ENCODE results near the gene HEXB. TPM values are rescaled to one million over a fixed set of nuclear protein-coding genes. Genes with fewer than 3 reads are reported as not detected.

HEXB gene
- total and polyA plus RNA-seq, 9 of the 15 experiments (the other 6 are each of a cell fraction or from before 2014, with no cell fraction given) = 22.9 to 158 (median 108) TPM

DNA sequence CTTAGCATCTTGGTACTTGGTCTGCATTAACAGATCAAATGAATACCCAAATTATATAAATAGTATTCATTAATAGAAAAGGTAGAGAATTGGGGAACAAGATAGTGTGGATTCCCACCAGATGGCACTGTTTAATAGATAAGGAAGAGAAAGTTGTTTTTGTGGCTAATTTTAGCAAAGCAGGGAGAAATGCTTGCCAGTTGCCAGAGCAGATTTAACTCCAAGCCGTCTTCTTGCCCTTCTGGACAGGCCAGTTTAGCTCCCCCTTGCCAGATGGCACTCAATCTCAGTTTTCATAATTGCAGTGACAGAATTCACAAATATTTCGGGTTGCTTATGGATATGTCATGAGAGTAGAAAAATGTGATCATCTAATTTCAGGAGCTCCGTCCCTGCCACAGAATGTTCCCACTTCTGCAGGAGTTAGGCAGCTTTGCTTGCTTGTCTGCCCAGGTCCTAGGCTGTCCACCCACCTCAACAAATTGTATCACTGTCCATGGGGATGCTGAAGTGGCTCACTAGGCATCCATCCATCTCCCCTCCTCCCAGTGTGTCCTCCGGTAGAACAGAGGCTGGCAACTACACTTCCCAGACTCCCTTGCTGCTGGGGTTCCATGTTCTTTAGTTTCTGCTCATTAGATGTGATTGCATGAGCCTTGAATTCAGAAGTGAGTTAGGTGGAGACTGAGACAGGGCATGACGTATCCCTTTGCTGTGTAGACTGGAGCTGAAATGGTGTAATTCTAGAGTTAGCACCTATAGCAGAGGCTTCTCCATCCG is 11.8 kb upstream of the HEXB start (continued):
- TF ChIP-seq, protein P1, sequence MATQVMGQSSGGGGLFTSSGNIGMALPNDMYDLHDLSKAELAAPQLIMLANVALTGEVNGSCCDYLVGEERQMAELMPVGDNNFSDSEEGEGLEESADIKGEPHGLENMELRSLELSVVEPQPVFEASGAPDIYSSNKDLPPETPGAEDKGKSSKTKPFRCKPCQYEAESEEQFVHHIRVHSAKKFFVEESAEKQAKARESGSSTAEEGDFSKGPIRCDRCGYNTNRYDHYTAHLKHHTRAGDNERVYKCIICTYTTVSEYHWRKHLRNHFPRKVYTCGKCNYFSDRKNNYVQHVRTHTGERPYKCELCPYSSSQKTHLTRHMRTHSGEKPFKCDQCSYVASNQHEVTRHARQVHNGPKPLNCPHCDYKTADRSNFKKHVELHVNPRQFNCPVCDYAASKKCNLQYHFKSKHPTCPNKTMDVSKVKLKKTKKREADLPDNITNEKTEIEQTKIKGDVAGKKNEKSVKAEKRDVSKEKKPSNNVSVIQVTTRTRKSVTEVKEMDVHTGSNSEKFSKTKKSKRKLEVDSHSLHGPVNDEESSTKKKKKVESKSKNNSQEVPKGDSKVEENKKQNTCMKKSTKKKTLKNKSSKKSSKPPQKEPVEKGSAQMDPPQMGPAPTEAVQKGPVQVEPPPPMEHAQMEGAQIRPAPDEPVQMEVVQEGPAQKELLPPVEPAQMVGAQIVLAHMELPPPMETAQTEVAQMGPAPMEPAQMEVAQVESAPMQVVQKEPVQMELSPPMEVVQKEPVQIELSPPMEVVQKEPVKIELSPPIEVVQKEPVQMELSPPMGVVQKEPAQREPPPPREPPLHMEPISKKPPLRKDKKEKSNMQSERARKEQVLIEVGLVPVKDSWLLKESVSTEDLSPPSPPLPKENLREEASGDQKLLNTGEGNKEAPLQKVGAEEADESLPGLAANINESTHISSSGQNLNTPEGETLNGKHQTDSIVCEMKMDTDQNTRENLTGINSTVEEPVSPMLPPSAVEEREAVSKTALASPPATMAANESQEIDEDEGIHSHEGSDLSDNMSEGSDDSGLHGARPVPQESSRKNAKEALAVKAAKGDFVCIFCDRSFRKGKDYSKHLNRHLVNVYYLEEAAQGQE (IDR thresholded peaks at IDR 0.05; ENCODE audit: borderline replicate concordance) = peak; percentile 65; the same call in 1 of the 2 replicates
- TF ChIP-seq, protein P1 (CRISPR knock-in tag; IDR thresholded peaks at IDR 0.05; ENCODE audit: low read depth) = no peak
- TF ChIP-seq NCOA1 (IDR thresholded peaks at IDR 0.05; ENCODE audit: low read depth) (no peak), ZNF778 (CRISPR knock-in tag; IDR thresholded peaks at IDR 0.05) (no peak), RAD21 (CRISPR knock-in tag; conservative IDR thresholded peaks at IDR 0.05 in 1 of 2, IDR thresholded peaks at IDR 0.05 in 1 of 2) (peak; percentile 64 to 74), MEF2D (tag; conservative IDR thresholded peaks at IDR 0.05; ENCODE audit: low read depth) (0 out of 2 replicates have a peak, but pooled peaks have one; percentile 52), ZNF146 (CRISPR knock-in tag; IDR thresholded peaks at IDR 0.05; ENCODE audit: unreplicated experiment) (no peak), ZNF707 (CRISPR knock-in tag; conservative IDR thresholded peaks at IDR 0.05) (no peak), RUNX1 (IDR thresholded peaks at IDR 0.05; ENCODE audit: low read depth) (no peak), ETV6 (IDR thresholded peaks at IDR 0.05; ENCODE audit: borderline replicate concordance in 1 of 2, low read depth in 2 of 2, low read length in 1 of 2) (no peak), ETV6 (CRISPR knock-in tag; IDR thresholded peaks at IDR 0.05; ENCODE audit: borderline replicate concordance) (no peak), ESRRA (IDR thresholded peaks at IDR 0.05; ENCODE audit: borderline replicate concordance, low read depth) (no peak), LCOR (CRISPR knock-in tag; IDR thresholded peaks at IDR 0.05) (no peak)
- TF ChIP-seq, protein P2, sequence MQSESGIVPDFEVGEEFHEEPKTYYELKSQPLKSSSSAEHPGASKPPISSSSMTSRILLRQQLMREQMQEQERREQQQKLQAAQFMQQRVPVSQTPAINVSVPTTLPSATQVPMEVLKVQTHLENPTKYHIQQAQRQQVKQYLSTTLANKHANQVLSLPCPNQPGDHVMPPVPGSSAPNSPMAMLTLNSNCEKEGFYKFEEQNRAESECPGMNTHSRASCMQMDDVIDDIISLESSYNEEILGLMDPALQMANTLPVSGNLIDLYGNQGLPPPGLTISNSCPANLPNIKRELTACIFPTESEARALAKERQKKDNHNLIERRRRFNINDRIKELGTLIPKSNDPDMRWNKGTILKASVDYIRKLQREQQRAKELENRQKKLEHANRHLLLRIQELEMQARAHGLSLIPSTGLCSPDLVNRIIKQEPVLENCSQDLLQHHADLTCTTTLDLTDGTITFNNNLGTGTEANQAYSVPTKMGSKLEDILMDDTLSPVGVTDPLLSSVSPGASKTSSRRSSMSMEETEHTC (IDR thresholded peaks at IDR 0.05) = no peak
- TF ChIP-seq, protein P3, sequence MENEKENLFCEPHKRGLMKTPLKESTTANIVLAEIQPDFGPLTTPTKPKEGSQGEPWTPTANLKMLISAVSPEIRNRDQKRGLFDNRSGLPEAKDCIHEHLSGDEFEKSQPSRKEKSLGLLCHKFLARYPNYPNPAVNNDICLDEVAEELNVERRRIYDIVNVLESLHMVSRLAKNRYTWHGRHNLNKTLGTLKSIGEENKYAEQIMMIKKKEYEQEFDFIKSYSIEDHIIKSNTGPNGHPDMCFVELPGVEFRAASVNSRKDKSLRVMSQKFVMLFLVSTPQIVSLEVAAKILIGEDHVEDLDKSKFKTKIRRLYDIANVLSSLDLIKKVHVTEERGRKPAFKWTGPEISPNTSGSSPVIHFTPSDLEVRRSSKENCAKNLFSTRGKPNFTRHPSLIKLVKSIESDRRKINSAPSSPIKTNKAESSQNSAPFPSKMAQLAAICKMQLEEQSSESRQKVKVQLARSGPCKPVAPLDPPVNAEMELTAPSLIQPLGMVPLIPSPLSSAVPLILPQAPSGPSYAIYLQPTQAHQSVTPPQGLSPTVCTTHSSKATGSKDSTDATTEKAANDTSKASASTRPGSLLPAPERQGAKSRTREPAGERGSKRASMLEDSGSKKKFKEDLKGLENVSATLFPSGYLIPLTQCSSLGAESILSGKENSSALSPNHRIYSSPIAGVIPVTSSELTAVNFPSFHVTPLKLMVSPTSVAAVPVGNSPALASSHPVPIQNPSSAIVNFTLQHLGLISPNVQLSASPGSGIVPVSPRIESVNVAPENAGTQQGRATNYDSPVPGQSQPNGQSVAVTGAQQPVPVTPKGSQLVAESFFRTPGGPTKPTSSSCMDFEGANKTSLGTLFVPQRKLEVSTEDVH (IDR thresholded peaks at IDR 0.05; ENCODE audit: low read depth, partially characterized antibody) = no peak
